Hindlimb muscle (tissue), 1 donor: Measurements from ENCODE around the gene DNMBP. TPM values are rescaled to one million over a fixed set of nuclear protein-coding genes. Genes with fewer than 3 reads are reported as not detected.
"Not testable (repeated sequence)": the region's sequence is repeated elsewhere in the genome, so short reads cannot be mapped to it uniquely, and the experiment has no call there.

Experiments used
- DNase-seq: peaks from one replicate; pipeline ENCODE4 v3.0.0-alpha.2; 2013
- polyA plus RNA-seq: library from polyadenylated mRNA; unstranded; fragments of 120-200 nt; gene quantifications from one replicate; pipeline ENCODE4 v1.2.1, GENCODE V29; 2013; ENCODE audit not compliant: insufficient read length

Gene DNMBP
- polyA plus RNA-seq, 1 donor, result 21.1 TPM

DNA sequence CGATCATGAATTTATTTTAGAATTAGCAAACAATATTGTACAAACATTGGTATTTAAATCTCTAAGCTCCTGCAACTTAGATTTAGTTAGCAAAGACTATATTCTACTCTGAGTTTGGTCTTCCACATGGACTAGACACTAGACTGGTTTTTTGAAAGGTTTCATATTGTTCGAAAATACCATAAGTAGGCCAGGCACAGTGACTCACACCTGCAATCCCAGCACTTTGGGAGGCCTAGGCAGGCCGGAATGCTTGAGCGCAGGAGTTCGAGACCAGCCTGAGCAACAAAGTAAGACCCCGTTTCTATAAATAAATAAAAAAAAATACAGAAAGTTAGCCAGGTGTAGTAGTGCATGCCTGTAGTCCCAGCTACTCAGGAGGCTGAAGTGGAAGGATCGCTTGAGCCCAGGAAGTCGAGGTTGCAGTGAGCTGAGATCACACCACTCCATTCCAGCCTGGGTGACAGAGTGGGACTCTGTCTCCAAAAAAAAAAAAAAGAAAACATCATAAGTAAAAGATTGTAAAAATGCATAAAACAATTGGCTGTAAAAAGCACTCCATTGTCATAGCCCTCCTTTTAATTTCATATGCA is 154.2 kb downstream of the DNMBP start:
- DNase-seq, result no peak

DNA sequence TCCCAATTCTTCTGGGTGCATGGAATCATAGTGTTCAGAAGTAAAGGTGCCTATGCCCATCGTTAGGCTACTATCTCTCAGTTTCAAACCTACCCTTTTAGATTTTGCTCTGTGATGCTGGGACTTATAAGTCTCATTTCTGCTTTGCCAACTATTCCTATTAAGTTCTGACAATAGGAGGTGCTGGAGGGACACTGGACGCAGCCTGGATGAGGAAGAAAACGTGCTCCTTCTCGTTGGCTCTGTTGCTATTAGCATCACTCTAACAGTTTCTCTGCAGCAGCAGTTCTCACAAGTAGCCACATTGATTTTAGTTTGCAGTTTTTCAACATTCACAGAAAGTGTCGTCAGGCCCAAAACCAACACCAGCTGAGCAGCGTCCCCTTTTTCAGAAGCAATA is 154.9 kb downstream of the DNMBP start:
- peak; percentile 67 for DNase-seq

DNA sequence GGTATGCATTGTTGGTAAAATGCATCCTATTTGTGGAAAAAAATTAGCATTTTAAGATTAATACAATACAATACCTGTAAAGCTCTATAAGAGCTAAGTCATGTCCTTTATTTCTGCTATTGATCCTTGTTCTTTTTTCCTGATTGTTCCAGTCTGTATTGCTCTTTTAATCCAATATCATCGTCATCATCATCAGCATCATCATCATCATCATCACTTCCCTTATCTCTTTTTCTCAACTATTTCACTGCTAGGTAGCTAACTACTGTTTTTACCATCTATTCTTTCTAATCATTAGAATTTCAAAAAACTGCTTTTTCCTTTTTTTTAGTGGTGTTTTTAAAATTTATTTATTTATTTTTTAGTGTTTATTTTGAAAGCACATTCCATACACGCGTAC is 156.1 kb downstream of the DNMBP start:
- no peak for DNase-seq

DNA sequence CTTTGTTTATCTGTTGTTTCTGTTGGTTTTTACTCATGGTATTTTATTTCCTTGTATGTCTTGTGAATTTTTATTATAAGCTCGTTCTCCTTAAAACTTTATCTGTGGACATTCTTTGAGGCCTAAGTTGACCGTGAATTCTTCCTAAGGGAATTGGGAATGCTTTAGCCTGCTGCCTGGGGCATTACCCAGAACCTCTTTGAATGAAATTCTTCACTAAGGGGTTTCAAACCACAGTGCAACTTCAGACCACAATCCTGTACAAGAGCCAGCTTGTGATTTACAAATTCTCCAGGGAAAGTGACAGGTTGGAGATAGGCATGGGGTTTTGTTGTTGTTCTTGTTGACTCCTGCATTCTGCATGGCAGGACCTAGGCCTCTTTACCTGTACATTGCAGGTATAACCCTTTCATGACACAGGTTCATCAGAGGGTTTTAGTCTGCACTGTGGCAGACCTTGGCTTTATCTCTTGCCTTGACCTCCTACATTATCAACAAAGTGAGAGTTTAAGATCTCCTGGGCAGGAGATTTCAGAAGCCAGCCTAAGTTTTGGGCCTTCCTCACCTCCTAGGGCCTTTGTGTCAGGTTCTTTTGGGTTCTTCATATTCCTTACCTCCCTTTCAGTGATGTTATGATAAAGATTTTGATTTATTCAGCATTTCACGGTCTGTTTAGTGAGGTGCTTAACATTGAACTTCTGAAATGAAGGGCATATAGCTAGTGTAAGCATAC is 157.1 kb downstream of the DNMBP start:
- no peak for DNase-seq

DNA sequence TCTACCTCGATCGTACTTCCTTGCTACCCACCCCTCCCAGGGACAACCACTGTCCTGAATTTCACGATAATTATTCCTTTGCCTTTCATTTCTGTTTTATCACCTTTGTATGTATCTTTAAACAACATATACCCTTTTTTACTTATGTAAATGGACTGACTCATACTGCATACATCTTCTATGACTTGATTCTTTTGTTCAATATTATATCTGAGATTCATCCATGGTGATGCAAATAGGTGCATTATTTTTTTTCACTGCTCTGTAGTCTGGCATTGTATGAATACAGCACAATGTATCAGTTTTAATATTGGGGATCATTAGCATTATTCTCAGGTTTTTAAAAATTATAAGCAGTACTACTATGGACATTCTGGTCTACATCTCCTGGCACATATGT is 157.9 kb downstream of the DNMBP start:
- no peak for DNase-seq

DNA sequence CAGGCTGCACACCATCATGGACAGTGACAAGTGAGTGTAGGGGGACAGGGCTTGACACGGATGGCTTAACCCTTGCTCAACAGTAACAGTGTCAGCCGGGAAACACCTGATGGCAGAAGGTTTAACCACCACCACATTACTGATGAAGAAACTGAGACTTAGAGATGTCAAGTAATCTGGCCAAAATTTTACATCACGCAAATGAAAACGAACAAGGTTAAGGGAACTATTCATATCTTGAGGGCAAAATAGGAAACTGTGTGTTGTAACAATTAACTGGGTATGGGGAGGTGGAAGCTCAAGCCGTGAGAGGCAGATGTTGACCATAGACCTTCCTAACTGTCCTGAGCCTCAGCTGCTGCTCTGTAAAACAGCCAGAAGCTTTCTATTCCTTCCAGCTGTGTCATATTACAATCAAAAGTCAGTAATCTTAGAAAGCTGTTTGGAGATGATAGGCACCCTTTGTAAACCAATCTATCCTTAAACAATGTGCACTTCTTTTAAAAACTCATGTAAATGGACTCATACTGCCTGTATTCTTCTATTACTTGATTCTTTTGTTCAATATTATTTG is 158.9 kb downstream of the DNMBP start:
- DNase-seq, result no peak

DNA sequence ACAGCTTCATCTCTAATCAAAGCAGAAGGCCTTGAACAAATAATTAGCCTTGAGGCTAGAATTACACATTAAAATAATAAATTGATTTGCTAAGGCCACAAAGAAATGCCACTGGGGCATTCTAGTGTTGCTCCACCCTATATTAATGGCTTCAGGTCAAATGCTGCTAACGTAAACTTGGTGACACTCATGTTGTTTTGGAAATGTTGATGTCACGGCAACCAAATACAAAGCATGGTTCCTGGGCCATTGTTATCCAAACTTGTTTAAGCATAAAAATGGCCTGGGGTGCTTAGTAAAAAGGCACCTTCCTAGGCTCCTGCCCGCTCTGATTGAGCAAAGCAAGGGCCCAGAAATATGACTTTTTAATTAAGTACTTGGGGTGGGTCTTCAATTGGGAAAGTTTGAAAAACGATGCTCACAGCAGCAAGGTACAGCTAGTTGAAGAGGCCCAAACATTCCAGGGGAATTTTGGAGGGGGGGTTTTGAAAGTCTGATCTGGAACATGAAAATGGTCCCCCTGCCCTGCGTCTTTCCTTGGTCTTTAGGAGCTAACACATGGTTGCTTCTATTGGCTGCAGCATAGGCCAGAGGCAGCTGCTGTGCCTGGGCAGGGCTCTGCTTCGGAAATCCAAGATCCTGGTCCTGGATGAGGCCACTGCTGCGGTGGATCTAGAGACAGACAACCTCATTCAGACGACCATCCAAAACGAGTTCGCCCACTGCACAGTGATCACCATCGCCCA is 159.6 kb downstream of the DNMBP start:
- DNase-seq, result peak; percentile 52

DNA sequence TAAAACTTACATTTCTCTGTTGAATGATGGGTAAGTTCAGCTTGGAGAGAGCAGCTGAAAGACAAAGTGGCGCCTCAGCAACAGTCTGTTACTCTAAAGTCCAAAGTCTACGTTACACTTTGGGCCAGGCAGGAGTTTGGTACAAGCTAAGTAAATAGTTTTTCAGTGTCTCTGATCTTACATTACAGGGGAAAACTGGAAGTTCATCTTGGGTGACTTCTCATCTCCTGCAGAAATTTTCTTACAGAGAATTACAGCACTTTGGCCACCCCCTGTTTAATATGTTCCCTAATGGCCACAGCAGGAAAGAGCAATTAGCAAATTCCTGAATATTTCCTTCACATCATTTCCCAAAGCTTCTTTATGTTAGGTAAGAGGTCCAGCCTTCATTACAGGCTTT is 160.2 kb downstream of the DNMBP start:
- no peak for DNase-seq

DNA sequence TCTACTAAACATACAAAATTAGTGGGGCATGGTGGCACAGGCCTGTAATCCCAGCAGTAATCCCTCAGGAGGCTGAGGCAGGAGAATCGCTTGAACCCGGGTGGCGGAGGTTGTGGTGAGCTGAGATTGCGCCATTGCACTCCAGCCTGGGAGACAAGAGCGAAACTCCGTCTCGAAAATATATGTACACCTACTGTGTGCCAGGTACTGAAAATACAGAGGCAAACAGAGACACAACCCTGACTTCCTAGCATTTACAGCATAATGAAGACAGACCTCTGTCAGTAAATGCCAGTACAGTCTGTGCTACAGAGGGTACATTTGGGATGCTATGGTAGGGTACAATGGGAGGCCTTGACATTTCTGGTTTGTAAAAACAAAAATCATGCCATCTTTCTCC is 160.7 kb downstream of the DNMBP start:
- no peak for DNase-seq

DNA sequence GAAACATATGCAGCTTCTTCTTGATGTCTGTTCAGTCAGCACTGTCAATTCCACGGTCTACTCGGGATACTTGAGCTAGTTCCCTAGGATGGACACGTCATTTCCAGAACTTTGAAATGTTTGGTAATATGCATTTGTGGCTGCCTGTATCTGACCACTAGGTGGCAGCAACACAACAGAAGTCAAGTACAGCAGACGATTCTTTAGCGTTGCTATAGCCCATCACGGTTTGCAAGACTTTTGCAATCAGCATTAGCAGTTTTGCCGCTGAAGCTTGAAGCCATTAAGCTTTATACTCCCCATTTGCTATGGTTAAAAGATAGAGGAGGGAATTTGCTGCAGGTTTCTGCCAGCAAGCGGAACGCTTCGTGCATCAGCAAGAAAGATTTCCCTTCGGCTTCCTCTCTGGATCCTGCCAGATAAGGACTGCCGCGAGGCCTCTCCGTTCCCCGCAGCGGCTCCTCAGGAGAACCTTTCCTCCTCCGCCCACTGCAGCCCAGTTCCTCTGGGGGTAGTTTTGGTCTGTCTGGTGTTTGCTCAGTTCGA is 163.8 kb downstream of the DNMBP start:
- peak; percentile 86 for DNase-seq

DNA sequence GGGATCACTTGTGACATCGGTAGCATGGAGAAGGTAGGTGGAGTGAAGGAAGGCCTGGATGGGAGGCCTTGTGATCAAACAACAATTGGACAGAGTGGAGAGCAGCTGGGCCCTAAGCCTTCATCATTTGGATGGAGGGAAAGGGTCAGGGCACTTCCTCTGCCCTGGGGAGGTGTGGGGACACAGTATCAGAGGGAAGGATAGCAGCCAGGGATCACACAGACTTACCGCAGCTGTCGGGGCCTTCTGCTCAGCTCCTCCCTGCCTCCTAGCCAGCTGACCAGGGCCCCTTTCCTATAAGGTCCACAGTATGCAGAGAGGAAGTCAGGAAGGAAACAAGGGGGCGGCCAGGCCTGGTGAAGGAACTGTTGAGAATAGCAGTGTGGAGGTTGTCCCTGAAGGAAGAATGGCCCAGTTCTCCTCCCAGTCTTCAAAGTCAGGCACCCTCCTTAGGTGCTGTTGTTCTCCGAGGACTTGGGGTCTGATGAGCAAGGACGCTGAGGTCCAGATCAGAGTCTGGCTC is 165.3 kb downstream of the DNMBP start:
- no peak for DNase-seq

DNA sequence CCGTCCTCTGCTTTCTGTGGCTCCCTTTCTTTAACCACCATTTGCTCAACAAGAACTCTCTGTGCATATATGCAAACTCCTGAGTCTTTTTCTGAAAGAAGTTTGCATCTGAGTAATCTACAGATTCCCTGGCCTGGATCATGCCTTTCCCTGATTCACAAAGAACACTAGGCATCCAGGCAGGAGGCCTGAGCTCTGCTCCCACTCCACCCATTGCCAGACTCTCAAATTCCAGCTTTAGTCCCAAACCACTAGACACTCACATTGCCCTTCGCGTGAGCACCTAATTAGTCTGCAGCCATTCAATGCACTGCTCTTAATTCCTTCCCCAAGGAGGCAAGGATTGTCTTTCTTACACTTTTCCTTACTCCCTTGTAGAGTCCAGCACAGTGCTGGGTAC is 166.4 kb downstream of the DNMBP start:
- DNase-seq, result no peak

DNA sequence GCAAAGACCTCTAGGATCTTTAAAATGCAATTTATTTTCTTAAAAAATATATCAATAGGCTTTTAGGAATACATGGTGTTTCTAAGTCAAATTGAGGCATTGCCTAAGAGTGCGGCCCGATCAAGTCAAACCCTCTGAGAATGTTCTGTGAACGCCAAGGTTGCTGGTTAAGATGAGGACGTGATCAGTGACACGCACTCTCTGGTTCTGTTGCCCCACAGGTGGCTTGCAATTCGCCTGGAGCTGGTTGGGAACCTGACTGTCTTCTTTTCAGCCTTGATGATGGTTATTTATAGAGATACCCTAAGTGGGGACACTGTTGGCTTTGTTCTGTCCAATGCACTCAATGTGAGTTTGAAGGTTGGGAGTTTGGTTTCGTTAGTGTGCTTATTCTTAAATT is 168.0 kb downstream of the DNMBP start:
- DNase-seq, result no peak

DNA sequence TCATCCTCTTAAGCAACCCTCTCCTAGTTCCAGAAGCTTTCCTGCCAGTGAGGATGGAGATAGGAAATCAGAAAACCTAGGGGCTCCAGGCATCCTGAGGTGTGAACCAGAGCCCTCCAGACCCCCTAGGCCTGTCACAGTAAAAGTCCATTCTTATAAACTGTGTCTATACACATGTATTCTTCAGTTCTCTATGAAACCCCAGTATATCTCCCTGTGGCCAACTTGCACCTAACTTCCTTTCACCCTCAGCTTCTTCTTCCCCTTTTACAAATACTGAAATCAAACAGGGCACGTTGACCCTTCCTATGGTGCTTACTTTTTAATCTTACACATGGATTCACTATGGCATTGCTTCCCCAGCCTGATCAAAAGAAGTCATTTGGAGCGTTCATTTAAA is 168.9 kb downstream of the DNMBP start:
- not testable (repeated sequence) for DNase-seq

DNA sequence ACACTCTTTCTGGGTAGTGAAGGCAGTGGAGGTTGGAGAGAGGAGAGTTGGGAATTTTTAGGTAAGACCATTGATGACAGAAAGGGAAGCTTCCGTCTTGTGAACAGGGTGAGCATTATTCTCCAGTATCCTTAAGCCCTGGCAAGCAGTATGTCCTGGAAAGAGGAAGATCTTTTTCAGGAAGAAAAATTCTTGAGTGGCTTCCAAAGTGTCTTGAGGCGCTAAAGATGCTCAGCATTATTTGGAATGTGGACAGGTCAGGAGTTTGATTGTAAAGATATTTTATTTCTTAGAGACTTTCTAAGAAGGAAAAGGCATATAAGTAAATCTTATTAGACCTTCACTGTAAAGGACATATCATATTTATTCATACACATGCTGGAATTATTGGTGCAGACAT is 173.0 kb downstream of the DNMBP start:
- DNase-seq, result no peak

DNA sequence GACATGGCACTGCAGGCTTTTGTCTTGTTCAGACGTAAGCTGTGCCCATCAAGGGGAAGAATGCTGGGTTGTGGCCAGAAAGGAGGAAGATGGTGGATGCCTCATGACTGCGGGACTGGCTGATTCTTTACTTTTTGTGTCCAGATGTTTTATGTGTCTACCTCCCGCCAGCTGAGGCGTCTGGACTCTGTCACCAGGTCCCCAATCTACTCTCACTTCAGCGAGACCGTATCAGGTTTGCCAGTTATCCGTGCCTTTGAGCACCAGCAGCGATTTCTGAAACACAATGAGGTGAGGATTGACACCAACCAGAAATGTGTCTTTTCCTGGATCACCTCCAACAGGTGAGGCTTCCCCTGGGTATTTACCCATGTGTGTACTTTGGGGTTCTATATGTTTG is 173.8 kb downstream of the DNMBP start:
- no peak for DNase-seq

DNA sequence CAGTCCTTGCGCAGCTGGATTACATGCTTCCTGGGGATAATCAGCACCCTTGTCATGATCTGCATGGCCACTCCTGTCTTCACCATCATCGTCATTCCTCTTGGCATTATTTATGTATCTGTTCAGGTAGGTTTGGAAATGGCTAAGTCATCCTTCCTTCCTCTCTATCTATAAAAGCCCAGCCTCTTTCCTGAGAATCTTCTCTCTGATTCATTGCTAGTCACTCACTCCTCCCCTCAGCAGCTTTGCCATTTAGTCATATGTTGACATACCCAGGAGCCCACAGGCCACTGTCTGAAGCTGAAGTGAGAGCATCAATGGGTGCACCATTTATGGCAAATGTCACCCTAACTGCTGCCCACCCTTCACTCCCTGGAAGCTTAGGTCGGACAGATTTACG is 175.3 kb downstream of the DNMBP start:
- no peak for DNase-seq

DNA sequence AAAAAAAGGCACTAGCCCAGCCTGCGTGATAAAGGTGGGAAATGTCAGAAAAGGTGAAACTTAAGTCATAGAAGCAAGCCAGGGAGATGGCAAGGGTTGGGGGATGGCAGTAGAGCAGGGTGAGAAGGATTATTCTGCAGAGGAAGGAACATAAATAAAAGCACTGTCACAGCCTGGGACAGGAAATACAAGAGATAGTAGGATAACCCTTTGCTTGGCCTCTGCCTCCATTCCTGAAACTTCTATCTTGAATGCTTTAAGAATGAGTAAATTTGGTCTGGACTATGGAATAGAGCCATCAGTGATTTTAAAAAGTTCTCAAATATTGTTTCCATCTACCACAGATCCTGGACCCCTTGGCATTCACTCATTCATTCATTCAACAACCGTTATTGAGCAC is 177.3 kb downstream of the DNMBP start:
- DNase-seq, result no peak

DNA sequence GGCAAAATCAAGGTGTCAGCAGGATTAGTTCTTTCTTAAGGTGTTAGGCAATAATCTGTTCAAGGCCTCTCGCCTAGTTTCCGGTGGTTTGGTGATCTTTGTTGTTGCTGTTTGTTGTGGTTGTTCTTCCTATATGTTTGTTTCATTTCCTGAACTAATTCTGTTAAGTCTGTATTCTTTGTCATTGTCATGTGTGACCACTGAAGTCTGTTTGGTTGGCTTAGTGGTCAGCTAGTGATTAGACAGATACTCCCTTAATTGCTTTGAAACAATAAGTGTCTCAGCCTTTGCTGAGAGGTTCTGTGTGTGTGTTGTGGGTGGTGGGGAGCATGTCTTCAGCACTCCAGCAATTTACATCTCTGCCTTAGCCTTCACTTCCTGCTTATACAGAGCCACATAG is 181.3 kb downstream of the DNMBP start:
- no peak for DNase-seq

DNA sequence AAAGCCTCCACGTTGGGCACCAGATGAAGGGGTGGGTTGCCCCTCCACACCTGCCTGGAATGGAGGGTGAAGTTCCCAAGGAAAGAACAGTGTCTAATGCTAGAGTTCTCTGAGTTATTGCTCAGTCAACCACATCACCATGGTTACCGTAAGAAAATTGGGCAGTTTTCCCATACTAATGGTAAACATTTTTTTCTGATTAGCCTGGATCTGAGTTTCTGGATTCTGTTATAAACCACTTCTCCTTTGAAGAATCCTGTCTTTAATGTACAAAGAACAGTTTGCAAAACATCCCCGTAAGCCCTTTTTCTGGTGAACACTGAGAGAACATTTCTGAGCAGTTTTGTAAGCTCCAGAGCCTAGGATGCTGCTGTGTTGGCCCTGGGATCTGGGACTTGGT is 181.8 kb downstream of the DNMBP start:
- no peak for DNase-seq
